HL-60/S4 treated with retinoic acid at 250 ng/mL for 4 days and 3 days (cell line): ENCODE measurements around the gene RNPEPL1.

Experiments
- in situ Hi-C: fragments of 300-500 bp; cut with MboI; formaldehyde crosslinking; loops from 2 replicates; pipeline ENCODE4 v1.7.0; 2022; ENCODE audit warnings: low sequenced_read_pairs

RNPEPL1 gene

DNA sequence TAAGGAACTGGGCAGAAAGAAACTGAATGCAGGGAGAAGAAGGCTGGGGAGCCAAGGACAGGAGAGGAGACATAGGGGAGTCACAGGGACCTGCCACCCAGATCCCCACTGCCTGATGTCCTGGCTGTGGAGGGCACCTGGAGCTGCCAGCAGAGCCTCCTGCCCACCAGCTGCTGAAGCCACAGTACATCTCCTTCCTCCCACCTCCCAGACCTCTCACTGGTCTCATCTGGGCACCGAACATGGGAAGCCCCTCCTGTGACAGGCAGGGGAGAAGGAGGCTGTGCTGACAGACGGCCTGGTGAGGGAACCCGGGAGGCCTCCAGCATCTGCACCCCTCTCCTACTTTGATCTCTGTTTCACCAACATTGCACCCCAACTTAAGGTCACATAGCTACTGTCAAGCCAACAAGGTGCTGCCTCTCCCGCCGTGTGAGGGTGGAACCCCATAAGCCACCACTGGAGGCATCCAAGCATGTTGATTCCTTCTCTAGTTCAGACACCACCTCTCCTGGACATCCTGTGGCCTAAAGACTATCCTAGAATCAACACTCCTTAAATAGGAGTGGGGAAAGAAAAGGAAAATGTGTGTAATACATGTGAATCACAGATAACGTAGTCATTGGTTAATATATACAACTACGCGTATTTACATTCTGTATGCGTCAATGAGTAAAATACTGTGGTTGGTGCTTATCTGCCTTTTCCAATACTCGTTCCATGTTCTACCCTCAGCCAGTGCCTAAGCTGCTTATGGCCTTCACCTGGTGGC is 3.5 kb upstream of the RNPEPL1 start:
- in situ Hi-C loops, result no loop called here

DNA sequence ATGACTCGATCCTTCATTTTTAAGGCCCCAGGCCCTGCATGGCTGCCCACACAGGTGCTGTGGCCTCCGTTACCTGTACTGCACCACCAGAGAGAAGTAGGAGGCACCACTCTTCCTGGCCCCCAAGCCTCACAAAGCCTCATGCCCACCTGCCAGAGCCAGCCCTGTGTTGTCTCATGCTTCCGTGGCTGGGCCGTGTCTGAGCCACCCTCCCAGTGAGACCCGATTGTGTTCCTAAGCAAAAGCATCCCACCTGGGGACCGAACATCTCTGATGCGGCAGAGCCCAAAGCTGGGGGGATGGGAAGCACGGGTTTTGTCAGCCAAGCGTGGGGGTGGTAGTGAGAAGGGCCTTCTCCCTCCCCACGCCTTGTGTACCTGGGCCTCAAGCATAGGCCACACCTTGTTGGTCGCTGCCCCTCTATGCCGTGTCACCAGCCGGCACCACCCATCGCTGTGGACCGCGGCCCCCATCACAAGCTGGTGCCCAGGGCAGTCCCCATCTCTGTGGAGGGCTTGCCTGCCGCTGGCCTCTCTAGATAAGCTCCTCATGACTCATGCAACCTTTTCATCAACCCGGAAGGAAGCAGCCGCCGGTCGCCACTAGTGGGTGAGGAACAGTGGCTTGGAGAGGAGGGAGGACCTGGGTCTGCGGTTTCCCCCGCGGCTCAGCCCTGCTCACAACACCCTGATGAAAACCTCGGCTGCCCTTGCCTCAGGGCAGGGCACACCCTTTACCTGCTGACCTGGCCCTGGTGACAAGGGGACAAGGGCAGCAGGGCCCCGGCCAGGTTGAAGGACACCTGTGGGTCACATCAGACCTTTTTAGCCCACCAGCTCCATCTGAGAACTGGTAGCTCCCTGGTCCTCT is 2.7 kb upstream of the RNPEPL1 start:
- in situ Hi-C loops, result no loop called here

- in situ Hi-C loops, result no loop called here
Measured at GRCh38 chr2:240566203-240567136, 1.8 kb upstream of the RNPEPL1 start.

GRCh38 chr2:240567137-240567871 is 980 bp upstream of the RNPEPL1 start:
- in situ Hi-C loops, result no loop called here

DNA sequence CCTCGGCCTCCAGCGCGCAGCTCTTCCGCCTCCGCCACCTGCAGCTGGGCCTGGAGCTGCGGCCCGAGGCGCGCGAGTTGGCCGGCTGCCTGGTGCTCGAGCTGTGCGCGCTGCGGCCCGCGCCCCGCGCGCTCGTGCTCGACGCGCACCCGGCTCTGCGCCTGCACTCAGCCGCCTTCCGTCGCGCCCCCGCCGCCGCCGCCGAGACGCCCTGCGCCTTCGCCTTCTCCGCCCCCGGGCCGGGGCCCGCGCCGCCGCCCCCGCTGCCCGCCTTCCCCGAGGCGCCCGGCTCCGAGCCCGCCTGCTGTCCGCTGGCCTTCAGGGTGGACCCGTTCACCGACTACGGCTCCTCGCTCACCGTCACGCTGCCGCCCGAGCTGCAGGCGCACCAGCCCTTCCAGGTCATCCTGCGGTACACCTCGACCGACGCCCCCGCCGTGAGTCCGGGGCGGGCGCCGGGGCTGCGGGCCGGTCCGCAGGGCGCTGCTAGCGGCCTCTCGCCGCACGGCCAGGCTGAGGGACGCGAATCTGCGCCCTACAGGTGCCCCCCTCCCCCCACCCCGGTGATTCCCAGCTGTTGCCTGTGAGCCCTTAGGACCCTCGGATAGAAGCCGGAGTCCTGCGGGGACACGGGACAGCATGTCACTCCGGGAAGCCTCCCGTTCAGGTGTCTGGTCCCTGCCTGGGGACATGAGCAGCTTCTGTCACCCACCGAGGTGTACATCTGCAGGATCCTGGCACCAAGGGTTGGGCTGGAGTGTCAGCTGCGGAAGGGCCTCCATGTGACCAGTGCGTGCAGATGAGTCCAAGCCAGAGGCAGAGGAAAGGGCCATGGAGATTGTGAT is 616 bp downstream of the RNPEPL1 start:
- in situ Hi-C loops, result no loop called here

DNA sequence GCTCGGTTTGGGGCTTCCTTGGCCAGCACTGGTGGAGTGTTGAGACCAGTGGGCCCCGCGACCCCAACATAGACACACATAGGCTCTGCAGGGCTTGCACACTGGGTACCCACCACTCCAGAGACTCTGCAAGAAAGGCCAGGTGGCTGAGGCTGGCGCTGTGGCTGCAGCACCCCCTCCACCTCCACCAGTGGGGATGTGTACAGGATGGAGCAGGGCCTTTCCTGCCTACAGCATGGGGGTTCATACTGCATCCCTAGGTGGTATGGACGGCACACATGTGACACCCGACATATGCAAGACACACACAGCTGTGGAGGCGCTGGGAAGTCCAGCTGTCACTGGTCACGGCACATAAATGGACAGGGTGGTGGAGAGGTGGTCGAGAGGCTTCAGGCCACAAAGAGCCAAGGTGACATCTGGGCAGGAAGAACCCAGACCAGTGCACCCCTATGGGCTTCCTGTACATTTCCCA is 1.3 kb downstream of the RNPEPL1 start:
- in situ Hi-C loops, result no loop called here

- in situ Hi-C loops, result no loop called here
Measured at GRCh38 chr2:240569998-240570530, 1.8 kb downstream of the RNPEPL1 start.

GRCh38 chr2:240570531-240571313 is 2.4 kb downstream of the RNPEPL1 start:
- in situ Hi-C loops, result no loop called here

DNA sequence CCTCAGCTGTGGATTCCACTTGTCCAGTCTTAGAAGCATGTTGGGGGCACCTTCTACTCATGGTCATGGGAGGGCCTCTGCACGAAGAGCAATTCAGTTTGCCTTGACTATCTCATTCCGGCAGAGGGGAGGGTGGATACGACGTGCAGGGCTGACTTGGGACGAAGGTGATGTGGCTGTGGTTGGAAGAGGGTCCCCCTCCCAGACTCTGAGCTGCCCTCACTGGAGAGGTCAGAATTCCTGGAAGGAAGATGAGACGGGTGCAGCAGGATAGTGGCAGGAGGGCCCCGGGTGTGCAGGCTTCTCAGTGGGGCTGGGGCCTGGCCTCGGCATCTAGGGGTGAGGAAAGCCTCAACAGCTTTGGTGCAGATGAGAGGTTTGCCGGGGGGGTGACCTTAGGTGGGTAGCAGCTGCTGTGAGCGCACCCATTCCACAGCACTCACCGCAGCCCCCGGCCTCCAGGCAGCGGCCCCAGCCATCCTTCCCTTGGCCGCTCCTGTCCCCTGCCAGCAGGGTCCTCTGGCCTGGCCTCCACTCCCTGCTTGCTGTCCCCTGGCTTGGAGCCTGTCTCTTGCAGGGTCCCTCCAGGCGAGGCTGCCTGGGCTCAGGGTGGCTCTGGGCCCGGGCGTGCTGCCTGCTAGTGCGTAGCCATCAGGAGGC is 3.2 kb downstream of the RNPEPL1 start:
- in situ Hi-C loops, result no loop called here

- in situ Hi-C loops, result no loop called here
Measured at GRCh38 chr2:240572141-240573031, 4.1 kb downstream of the RNPEPL1 start.

DNA sequence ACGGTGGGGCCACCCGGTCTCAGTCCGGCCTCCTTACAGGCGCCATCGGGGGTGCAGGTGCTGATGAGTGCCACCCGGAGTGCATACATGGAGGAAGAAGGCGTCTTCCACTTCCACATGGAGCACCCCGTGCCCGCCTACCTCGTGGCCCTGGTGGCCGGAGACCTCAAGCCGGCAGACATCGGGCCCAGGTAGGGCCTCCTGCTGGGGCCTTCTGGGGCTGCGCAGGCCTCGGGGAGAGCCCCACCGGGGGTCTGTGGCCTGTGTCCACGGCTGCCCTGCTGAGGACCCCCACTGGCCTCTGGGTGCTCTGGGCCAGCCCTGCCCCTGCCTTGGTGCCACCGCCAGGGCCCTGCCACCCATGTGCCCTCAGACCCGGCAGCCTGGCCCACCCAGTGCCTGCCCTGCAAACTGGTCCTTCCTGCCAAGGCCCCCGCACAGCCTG is 4.8 kb downstream of the RNPEPL1 start:
- in situ Hi-C loops, result no loop called here

GRCh38 chr2:240573516-240574385 is 5.5 kb downstream of the RNPEPL1 start:
- in situ Hi-C loops, result no loop called here

- in situ Hi-C loops, result no loop called here
Measured at GRCh38 chr2:240574386-240575100, 6.3 kb downstream of the RNPEPL1 start.

DNA sequence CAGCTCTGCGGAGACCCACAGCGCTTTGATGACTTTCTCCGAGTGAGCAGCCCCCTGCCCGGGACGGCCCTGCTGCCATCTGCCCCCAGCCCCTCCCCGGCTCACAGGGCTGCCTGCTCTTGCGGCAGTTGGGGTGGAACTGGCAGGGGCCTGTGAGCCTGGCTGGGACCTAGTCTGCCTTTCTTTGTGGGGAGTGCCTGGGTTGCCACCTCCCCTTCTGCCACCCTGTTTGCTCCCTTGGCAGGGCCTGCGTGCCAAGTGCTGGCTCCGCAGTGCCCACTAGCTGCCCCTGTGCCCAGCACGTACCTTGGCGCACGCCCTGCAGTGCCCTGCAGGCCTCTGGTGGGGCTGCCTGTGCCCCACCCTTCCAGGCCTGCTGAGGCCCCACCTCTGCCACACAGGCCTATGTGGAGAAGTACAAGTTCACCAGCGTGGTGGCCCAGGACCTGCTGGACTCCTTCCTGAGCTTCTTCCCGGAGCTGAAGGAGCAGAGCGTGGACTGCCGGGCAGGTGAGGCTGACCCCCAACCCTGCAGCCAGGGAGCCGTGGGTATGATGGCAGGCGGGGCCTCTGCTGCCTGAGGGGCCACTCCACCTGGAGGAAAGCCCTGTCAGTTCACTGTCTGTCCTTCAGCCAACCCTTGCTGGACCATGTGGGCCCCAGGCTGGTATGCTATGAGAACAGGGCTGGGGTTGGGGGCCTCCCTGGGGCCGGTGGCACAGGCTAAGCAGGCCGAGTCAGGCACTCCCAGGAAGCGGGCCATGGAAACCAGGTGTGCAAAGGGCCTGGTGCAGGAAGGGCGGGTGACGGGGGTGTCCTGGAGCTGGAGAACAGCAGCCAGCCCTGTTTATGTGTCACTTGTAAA is 7.0 kb downstream of the RNPEPL1 start:
- in situ Hi-C loops, result no loop called here
